ENCODE measurements around the gene ZNF564. TPM values are rescaled to one million over a fixed set of nuclear protein-coding genes. Genes with fewer than 3 reads are reported as not detected.
A peak's percentile ranks its signal among the peaks of the same experiment; 100 is the strongest.

The ZNF564 gene
- 4.4 and 5.1 TPM in 2 replicates for total RNA-seq (2022)
- percentile 84 among the genes with signal in this experiment for Bru-seq, nascent RNA
- percentile 82 among the genes with signal in this experiment for BruChase-seq, experiment 1, labeled RNA remaining after a 6-hour chase
- percentile 76 among the genes with signal in this experiment for BruChase-seq, experiment 2, labeled RNA remaining after a 2-hour chase
- long read RNA-seq, transcript ZNF564-201 (4 exons, 2,935 nt), result major isoform, 11 of 11 reads
- long read RNA-seq, partial matches to known transcripts, result 0 of 11 reads
- long read RNA-seq, other reads (novel, unspliced or antisense), result 0 of 11 reads

DNA sequence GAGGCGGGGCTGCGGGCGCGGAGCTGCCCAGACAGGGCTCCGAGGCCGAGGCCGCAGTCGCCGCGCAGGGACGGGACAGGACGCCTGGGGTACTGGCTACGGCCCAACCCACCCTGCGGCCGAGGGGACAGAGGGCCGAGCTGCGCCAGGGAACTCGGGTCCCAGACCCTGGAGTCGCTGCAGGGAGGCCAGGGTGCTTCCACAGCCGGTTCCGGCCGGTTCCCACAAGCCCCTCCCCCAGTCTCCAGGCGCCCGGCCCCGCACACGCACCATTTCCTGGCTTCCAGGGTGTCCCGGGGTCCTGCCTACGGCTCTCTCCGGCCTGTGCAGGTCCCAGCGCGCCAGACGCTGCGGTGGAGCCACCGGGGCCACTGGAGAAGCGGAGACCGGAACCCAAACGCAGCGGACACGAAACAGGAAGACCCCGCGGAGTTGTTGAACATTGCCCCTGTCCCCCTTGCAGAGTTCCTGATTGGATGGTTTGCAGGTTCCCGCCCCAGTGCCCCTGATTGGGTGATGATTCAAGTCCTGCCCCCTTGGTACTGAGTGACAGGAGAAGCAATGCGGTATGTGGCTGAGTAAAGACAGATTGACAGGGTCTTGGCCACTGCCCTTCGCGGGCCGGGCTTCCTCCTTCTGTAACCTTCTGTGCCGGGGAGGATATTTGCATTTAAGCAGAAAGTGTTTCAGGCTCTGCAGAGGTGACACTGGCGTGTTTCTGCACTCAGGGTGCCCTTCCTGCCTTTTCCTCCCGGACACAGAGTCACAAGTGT is at the start of gene ZNF564:
Gene ZNF564, minus strand, starts transcription at position 423 of the 773 bp plus-strand sequence. Its CDS starts 150 bp downstream, at position 273.
- H3K4me3 Mint-ChIP-seq (ENCODE audit: unreplicated experiment), result peak within 1 kb of the TSS; percentile 90
- H3K36me3 Mint-ChIP-seq (ENCODE audit: insufficient read depth, unreplicated experiment), result peaks cover 25% of the 10 kb centered on the region
- H3K4me1 Mint-ChIP-seq (ENCODE audit: insufficient read depth, unreplicated experiment), result peaks cover 6% of the 10 kb centered on the region
- POLR2A ChIA-PET, result interaction anchor here (0.7 to 3.9 kb wide), 17 partner anchors 9 to 785 kb away, joined by 3 to 51 read pairs (median 4); partner anchors contain the start of genes DHPS, ZNF136, ZNF20 and ZNF44
- H3K9me3 Mint-ChIP-seq (ENCODE audit: unreplicated experiment), result no peaks in the 10 kb centered on the region
- BruUV-seq (replicated peaks), result TSS peak; percentile 48
- H3K27ac Mint-ChIP-seq (ENCODE audit: low read depth, unreplicated experiment), result peak within 1 kb of the TSS; percentile 90
- peak; percentile 99 for DNase-seq (ENCODE audit: unreplicated experiment)
- TF ChIP-seq, protein P1, sequence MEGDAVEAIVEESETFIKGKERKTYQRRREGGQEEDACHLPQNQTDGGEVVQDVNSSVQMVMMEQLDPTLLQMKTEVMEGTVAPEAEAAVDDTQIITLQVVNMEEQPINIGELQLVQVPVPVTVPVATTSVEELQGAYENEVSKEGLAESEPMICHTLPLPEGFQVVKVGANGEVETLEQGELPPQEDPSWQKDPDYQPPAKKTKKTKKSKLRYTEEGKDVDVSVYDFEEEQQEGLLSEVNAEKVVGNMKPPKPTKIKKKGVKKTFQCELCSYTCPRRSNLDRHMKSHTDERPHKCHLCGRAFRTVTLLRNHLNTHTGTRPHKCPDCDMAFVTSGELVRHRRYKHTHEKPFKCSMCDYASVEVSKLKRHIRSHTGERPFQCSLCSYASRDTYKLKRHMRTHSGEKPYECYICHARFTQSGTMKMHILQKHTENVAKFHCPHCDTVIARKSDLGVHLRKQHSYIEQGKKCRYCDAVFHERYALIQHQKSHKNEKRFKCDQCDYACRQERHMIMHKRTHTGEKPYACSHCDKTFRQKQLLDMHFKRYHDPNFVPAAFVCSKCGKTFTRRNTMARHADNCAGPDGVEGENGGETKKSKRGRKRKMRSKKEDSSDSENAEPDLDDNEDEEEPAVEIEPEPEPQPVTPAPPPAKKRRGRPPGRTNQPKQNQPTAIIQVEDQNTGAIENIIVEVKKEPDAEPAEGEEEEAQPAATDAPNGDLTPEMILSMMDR (IDR thresholded peaks at IDR 0.05; ENCODE audit: unreplicated experiment), result no peak
- H3K27me3 Mint-ChIP-seq (ENCODE audit: insufficient read depth, unreplicated experiment), result no peaks in the 10 kb centered on the region
- intact Hi-C loops (cut with micrococcal nuclease), result loop anchor here (1.0 to 2.0 kb wide), 2 partner anchors 59 to 150 kb away; partner anchors contain the start of genes ZNF490, ZNF791 and ZNF799
- CTCF ChIA-PET, result interaction anchor here (0.5 to 1.3 kb wide), 3 partner anchors 13 to 473 kb away, joined by 3 to 4 read pairs (median 4); no protein-coding TSS in a partner anchor

- Mint-ChIP-seq H3K27me3 (ENCODE audit: insufficient read depth, unreplicated experiment) (no peaks in the 10 kb centered on the region), H3K4me3 (ENCODE audit: unreplicated experiment) (no peak overlapping the region), H3K4me1 (ENCODE audit: insufficient read depth, unreplicated experiment) (no peaks in the 10 kb centered on the region), H3K9me3 (ENCODE audit: unreplicated experiment) (no peaks in the 10 kb centered on the region), H3K36me3 (ENCODE audit: insufficient read depth, unreplicated experiment) (peaks cover 52% of the 10 kb centered on the region), H3K27ac (ENCODE audit: low read depth, unreplicated experiment) (no peak overlapping the region)
- ChIA-PET CTCF (no interaction called here), POLR2A (no interaction called here)
- intact Hi-C loops (cut with micrococcal nuclease), result no loop called here
- TF ChIP-seq, protein P1 (IDR thresholded peaks at IDR 0.05; ENCODE audit: unreplicated experiment), result no peak
- BruUV-seq (replicated peaks), result no TSS peak
- DNase-seq (ENCODE audit: unreplicated experiment), result no peak
Measured at GRCh38 chr19:12597594-12597993, 46.3 kb upstream of the ZNF564 start.

DNA sequence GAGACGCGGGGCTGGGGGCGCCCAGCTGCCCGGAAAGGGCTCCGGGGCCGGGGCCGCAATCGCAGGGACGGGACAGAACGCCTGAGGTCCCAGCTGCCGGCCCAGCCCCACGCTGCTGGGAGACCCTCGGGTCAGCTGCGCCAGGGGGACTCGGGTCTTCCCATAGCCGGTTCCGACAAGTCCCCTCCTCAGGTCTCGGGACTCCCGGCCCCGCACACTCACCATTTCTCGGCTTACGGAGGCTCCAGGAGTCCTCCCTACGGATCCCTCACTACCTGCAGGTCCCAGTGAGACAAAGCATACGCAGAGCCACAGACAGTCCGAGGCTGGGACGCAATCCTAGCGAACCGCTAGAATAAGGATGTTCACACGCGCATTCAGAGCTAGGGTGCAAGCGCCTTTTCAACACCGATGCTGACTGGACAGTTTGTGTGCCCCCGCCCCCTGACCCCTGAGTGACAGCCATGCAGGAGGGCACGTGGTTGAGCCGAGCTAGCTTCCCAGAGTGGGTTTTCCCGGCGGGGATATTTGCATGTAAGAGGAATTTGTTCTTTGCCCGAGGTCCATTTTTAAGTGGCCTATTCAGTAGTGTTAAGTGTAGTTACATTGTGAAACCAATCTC is 45.8 kb upstream of the ZNF564 start:
- TF ChIP-seq, protein P1 (IDR thresholded peaks at IDR 0.05; ENCODE audit: unreplicated experiment), result no peak
- ChIA-PET POLR2A (no interaction called here), CTCF (no interaction called here)
- no peaks in the 10 kb centered on the region for H3K9me3 Mint-ChIP-seq (ENCODE audit: unreplicated experiment)
- peaks cover 46% of the 10 kb centered on the region for H3K36me3 Mint-ChIP-seq (ENCODE audit: insufficient read depth, unreplicated experiment)
- H3K27ac Mint-ChIP-seq (ENCODE audit: low read depth, unreplicated experiment), result no peak overlapping the region
- no peak for DNase-seq (ENCODE audit: unreplicated experiment)
- intact Hi-C loops (cut with micrococcal nuclease), result no loop called here
- no TSS peak for BruUV-seq (replicated peaks)
- H3K4me3 Mint-ChIP-seq (ENCODE audit: unreplicated experiment), result no peak overlapping the region
- no peaks in the 10 kb centered on the region for H3K27me3 Mint-ChIP-seq (ENCODE audit: insufficient read depth, unreplicated experiment)
- no peaks in the 10 kb centered on the region for H3K4me1 Mint-ChIP-seq (ENCODE audit: insufficient read depth, unreplicated experiment)

DNA sequence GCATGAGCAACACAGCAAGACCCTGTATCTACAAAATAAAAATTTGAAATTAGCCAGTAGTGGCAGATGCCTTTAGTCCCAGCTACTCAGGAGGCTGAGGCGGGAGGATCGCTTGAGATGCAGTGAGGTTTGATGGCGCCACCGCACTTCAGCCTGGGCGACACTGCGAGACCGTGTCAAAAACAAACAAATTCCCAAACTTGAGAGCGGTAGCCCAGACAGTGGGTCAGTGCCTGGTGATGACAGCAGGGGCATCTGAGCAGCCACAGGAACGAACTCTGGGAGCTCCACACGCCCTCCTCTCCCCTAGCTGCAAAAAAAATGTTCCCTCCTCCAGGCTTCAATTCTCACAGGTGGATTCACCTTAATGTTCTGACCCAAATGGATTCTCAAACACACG is 45.2 kb upstream of the ZNF564 start:
- CTCF ChIA-PET, result no interaction called here
- no TSS peak for BruUV-seq (replicated peaks)
- TF ChIP-seq, protein P1 (IDR thresholded peaks at IDR 0.05; ENCODE audit: unreplicated experiment), result no peak
- POLR2A ChIA-PET, result no interaction called here
- peaks cover 41% of the 10 kb centered on the region for H3K36me3 Mint-ChIP-seq (ENCODE audit: insufficient read depth, unreplicated experiment)
- H3K27ac Mint-ChIP-seq (ENCODE audit: low read depth, unreplicated experiment), result no peak overlapping the region
- no peaks in the 10 kb centered on the region for H3K9me3 Mint-ChIP-seq (ENCODE audit: unreplicated experiment)
- no peaks in the 10 kb centered on the region for H3K4me1 Mint-ChIP-seq (ENCODE audit: insufficient read depth, unreplicated experiment)
- H3K4me3 Mint-ChIP-seq (ENCODE audit: unreplicated experiment), result no peak overlapping the region
- DNase-seq (ENCODE audit: unreplicated experiment), result no peak
- no peaks in the 10 kb centered on the region for H3K27me3 Mint-ChIP-seq (ENCODE audit: insufficient read depth, unreplicated experiment)
- intact Hi-C loops (cut with micrococcal nuclease), result no loop called here

Measured in MCF 10A (cell line).